Gastroesophageal sphincter (tissue), 3 donors: ENCODE measurements around the gene HYAL2.

ENCODE experiments used
- EP300 ChIP-seq: sonication (generic); formaldehyde crosslinking; IDR thresholded peaks from one replicate; pipeline ENCODE4 v1.6.1; 2017; ENCODE audit warnings: antibody characterized with exemption, mild to moderate bottlenecking
- POLR2A ChIP-seq, 2 donors: fragments of 450-650 bp; IDR thresholded peaks; one replicate each; pipeline ENCODE4 v1.6.1; 2017; ENCODE audit warnings: antibody characterized with exemption in 2 of 2, mild to moderate bottlenecking in 2 of 2, moderate library complexity in 1 of 2
- POLR2AphosphoS5 ChIP-seq: sonication (generic); formaldehyde crosslinking; IDR thresholded peaks from one replicate; pipeline ENCODE4 v1.6.1; 2017; ENCODE audit warnings: antibody characterized with exemption
- TF ChIP-seq, protein P1 (sequence below), 4 experiments: fragments of 200-600 bp in 2 of 4; fragments of 450-650 bp in 2 of 4; sonication (generic) in 1 of 4; IDR thresholded peaks; one replicate each; pipeline ENCODE4 v1.5.1; 2017 to 2019; ENCODE audit warnings: antibody characterized with exemption in 4 of 4, mild to moderate bottlenecking in 2 of 4, moderate library complexity in 2 of 4

DNA sequence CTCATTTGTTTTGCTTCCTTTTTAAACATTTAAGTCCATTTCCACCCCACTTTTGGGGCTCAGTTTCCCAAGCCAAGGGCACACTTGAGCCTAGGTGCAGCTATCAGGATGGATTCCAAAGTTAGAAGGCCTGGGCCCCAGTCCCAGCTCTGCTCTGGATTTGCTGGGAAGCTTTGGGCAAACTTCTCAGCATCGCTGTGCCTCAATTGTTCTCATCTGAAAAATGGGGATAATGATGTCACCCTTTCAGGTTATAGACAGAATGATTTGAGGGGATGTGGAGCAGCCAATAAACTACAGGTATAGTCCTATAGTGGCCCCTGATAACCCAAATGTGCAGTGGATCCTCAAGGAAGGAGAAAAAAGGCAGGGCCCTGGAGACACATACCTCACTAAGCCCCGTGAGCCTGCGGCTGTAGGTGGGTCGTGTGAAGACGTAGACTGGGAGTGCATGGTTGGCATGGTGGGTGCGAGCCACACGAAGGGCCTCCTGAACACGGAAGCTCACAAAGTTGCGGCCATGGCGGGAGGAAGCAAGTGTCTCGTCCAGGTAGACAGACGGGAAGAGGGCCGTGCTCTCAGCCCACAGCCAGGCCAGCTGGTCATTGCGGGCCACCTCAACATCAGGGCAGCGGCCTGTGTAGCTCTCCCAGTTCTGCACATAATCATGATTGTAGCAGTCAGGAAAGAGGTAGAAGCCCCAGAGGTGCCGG is 3.2 kb downstream of the HYAL2 start:
- TF ChIP-seq, protein P1, sequence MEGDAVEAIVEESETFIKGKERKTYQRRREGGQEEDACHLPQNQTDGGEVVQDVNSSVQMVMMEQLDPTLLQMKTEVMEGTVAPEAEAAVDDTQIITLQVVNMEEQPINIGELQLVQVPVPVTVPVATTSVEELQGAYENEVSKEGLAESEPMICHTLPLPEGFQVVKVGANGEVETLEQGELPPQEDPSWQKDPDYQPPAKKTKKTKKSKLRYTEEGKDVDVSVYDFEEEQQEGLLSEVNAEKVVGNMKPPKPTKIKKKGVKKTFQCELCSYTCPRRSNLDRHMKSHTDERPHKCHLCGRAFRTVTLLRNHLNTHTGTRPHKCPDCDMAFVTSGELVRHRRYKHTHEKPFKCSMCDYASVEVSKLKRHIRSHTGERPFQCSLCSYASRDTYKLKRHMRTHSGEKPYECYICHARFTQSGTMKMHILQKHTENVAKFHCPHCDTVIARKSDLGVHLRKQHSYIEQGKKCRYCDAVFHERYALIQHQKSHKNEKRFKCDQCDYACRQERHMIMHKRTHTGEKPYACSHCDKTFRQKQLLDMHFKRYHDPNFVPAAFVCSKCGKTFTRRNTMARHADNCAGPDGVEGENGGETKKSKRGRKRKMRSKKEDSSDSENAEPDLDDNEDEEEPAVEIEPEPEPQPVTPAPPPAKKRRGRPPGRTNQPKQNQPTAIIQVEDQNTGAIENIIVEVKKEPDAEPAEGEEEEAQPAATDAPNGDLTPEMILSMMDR (IDR thresholded peaks at IDR 0.05): no peak
- TF ChIP-seq EP300 (no peak), POLR2A (IDR thresholded peaks at IDR 0.05) (no peak), POLR2AphosphoS5 (no peak)
